ENCODE data around the gene MB.

- TF ChIP-seq, protein P1, sequence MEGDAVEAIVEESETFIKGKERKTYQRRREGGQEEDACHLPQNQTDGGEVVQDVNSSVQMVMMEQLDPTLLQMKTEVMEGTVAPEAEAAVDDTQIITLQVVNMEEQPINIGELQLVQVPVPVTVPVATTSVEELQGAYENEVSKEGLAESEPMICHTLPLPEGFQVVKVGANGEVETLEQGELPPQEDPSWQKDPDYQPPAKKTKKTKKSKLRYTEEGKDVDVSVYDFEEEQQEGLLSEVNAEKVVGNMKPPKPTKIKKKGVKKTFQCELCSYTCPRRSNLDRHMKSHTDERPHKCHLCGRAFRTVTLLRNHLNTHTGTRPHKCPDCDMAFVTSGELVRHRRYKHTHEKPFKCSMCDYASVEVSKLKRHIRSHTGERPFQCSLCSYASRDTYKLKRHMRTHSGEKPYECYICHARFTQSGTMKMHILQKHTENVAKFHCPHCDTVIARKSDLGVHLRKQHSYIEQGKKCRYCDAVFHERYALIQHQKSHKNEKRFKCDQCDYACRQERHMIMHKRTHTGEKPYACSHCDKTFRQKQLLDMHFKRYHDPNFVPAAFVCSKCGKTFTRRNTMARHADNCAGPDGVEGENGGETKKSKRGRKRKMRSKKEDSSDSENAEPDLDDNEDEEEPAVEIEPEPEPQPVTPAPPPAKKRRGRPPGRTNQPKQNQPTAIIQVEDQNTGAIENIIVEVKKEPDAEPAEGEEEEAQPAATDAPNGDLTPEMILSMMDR (IDR thresholded peaks at IDR 0.05) = no peak
- no peak for TF ChIP-seq EZH2 (IDR thresholded peaks at IDR 0.05)
Measured at GRCh38 chr22:35580351-35581022, 36.6 kb downstream of the MB start.
